Trophoblast cell (in vitro differentiated cells and primary cell): ENCODE data around the gene PFKL.
A peak's percentile ranks its signal among the peaks of the same experiment; 100 is the strongest.

Experiments
- DNase-seq, 2 donors: peaks; one replicate each; pipeline ENCODE4 v3.0.0-alpha.2; 2016
- H2AFZ ChIP-seq: 2 replicates; pipeline ENCODE4 v1.6.1; 2013; ENCODE audit warnings: low read length, moderate library complexity, mild to moderate bottlenecking; ENCODE audit not compliant: insufficient read depth, poor library complexity
- H2AK5ac ChIP-seq: 2 replicates; pipeline ENCODE4 v1.6.1; 2013; ENCODE audit warnings: mild to moderate bottlenecking, low read length
- H2BK120ac ChIP-seq: 2 replicates; pipeline ENCODE4 v1.6.1; 2013; ENCODE audit warnings: low read length, mild to moderate bottlenecking, moderate library complexity; ENCODE audit not compliant: insufficient read depth, poor library complexity
- H2BK12ac ChIP-seq: 2 replicates; pipeline ENCODE4 v1.6.1; 2013; ENCODE audit warnings: mild to moderate bottlenecking, low read length, moderate library complexity
- H2BK5ac ChIP-seq: 2 replicates; pipeline ENCODE4 v1.6.1; 2013; ENCODE audit warnings: low read length, low read depth, moderate library complexity, mild to moderate bottlenecking; ENCODE audit not compliant: poor library complexity
- H3K14ac ChIP-seq: 2 replicates; pipeline ENCODE4 v1.6.1; 2013; ENCODE audit warnings: mild to moderate bottlenecking, low read length
- H3K18ac ChIP-seq: 2 replicates; pipeline ENCODE4 v1.6.1; 2013; ENCODE audit warnings: mild to moderate bottlenecking, low read length
- H3K23ac ChIP-seq: 2 replicates; pipeline ENCODE4 v1.6.1; 2013; ENCODE audit warnings: low read length
- H3K27ac ChIP-seq: 2 replicates; pipeline ENCODE4 v1.5.1; 2013; ENCODE audit warnings: low read depth, mild to moderate bottlenecking, inconsistent platforms, low read length, moderate library complexity
- H3K27me3 ChIP-seq: 2 replicates; pipeline ENCODE4 v1.6.1; 2013; ENCODE audit warnings: inconsistent platforms, mild to moderate bottlenecking, low read length, moderate library complexity; ENCODE audit not compliant: insufficient read depth
- H3K36me3 ChIP-seq, 2 experiments: 1 replicate in 1 of 2; 2 replicates in 1 of 2; pipeline ENCODE4 v1.6.1; 2013; ENCODE audit warnings: low read length in 2 of 2, mild to moderate bottlenecking in 2 of 2, moderate library complexity in 1 of 2; ENCODE audit not compliant: insufficient read depth in 2 of 2, control insufficient read depth in 1 of 2
- H3K4ac ChIP-seq: 2 replicates; pipeline ENCODE4 v1.6.1; 2013; ENCODE audit warnings: low read depth, mild to moderate bottlenecking, low read length, moderate library complexity
- H3K4me1 ChIP-seq, 2 experiments: 1 replicate in 1 of 2; 2 replicates in 1 of 2; pipeline ENCODE4 v1.6.1; 2013; ENCODE audit warnings: low read length in 2 of 2, mild to moderate bottlenecking in 2 of 2, moderate library complexity in 1 of 2; ENCODE audit not compliant: insufficient read depth in 2 of 2, control insufficient read depth in 1 of 2
- H3K4me2 ChIP-seq: 2 replicates; pipeline ENCODE4 v1.6.1; 2013; ENCODE audit warnings: inconsistent platforms, mild to moderate bottlenecking, low read length, moderate library complexity
- H3K4me3 ChIP-seq: 2 replicates; pipeline ENCODE4 v1.5.1; 2013; ENCODE audit warnings: mild to moderate bottlenecking, low read depth, low read length, inconsistent platforms
- H3K79me1 ChIP-seq: one replicate; pipeline ENCODE4 v1.6.1; 2013; ENCODE audit warnings: low read length
- H3K79me2 ChIP-seq: 2 replicates; pipeline ENCODE4 v1.6.1; 2013; ENCODE audit warnings: low read length, mild to moderate bottlenecking; ENCODE audit not compliant: control insufficient read depth, insufficient read depth, poor library complexity
- H3K9ac ChIP-seq: 2 replicates; pipeline ENCODE4 v1.6.1; 2013; ENCODE audit warnings: mild to moderate bottlenecking, low read length
- H3K9me3 ChIP-seq: 2 replicates; pipeline ENCODE4 v1.6.1; 2013; ENCODE audit warnings: low read depth, mild to moderate bottlenecking, control low read depth, inconsistent platforms, low read length; ENCODE audit not compliant: insufficient read depth
- H4K12ac ChIP-seq: 2 replicates; pipeline ENCODE4 v1.6.1; 2013; ENCODE audit warnings: low read depth, mild to moderate bottlenecking, low read length, moderate library complexity
- H4K8ac ChIP-seq: 2 replicates; pipeline ENCODE4 v1.6.1; 2013; ENCODE audit warnings: low read depth, mild to moderate bottlenecking, low read length, moderate library complexity
- H4K91ac ChIP-seq: one replicate; pipeline ENCODE4 v1.6.1; 2013; ENCODE audit warnings: low read depth, mild to moderate bottlenecking, low read length, moderate library complexity
- WGBS: extraction: QIAGEN DNeasy Blood & Tissue Kit; methylation state at CpG from one replicate; pipeline ENCODE4 v1.1.7; 2013; ENCODE audit warnings: missing lambda C conversion rate; ENCODE audit not compliant: insufficient read length, insufficient coverage; ENCODE audit errors: extremely low coverage; 5-methylcytosine and 5-hydroxymethylcytosine counted together

PFKL gene

GRCh38 chr21:44318489-44319285 lies 18.8 kb downstream of the PFKL start:
- Histone ChIP-seq H4K8ac (no peak overlapping the region), H3K36me3 (peaks cover 77 to 86% of the 10 kb centered on the region in 2 experiments), H3K4me3 (no peak overlapping the region), H2BK120ac (no peak overlapping the region), H2BK5ac (no peak overlapping the region), H3K27ac (no peak overlapping the region), H3K23ac (no peak overlapping the region), H2BK12ac (no peak overlapping the region), H3K4me2 (no peak overlapping the region), H4K12ac (no peak overlapping the region), H3K4ac (no peak overlapping the region), H3K14ac (no peak overlapping the region), H3K9ac (no peak overlapping the region), H2AFZ (no peak overlapping the region), H3K18ac (no peak overlapping the region), H3K27me3 (no peaks in the 10 kb centered on the region), H3K79me1 (no peaks in the 10 kb centered on the region), H3K9me3 (peaks cover 12% of the 10 kb centered on the region), H2AK5ac (no peak overlapping the region), H4K91ac (no peak overlapping the region), H3K4me1 (no peaks in the 10 kb centered on the region), H3K79me2 (no peaks in the 10 kb centered on the region)
- no CpG with 5 or more reads among the region's 25 CpGs for WGBS
- no peak for DNase-seq

- H2AFZ ChIP-seq = no peak overlapping the region
- H4K8ac ChIP-seq = no peak overlapping the region
- WGBS = no CpG with 5 or more reads among the region's 35 CpGs
Observed at GRCh38 chr21:44319407-44320065, 19.7 kb downstream of the PFKL start.

GRCh38 chr21:44320847-44321246 lies 21.0 kb downstream of the PFKL start:
- H2AFZ ChIP-seq = no peak overlapping the region
- H3K4me3 ChIP-seq = peak overlapping the region; percentile 52
- no CpG with 5 or more reads among the region's 13 CpGs for WGBS
- peaks cover 14% of the 10 kb centered on the region for H3K9me3 ChIP-seq
- no peak overlapping the region for H2BK12ac ChIP-seq
- DNase-seq = no peak
- no peak overlapping the region for H3K18ac ChIP-seq
- H4K8ac ChIP-seq = no peak overlapping the region
- H3K27ac ChIP-seq = no peak overlapping the region
- H3K79me1 ChIP-seq = no peaks in the 10 kb centered on the region
- H3K4ac ChIP-seq = no peak overlapping the region
- H4K91ac ChIP-seq = no peak overlapping the region
- H3K4me2 ChIP-seq = no peak overlapping the region
- peaks cover 81 to 90% of the 10 kb centered on the region in 2 experiments for H3K36me3 ChIP-seq
- H3K9ac ChIP-seq = no peak overlapping the region
- H4K12ac ChIP-seq = no peak overlapping the region
- H3K4me1 ChIP-seq = no peaks in the 10 kb centered on the region
- H2BK120ac ChIP-seq = no peak overlapping the region
- H3K23ac ChIP-seq = no peak overlapping the region
- no peak overlapping the region for H2AK5ac ChIP-seq
- no peaks in the 10 kb centered on the region for H3K27me3 ChIP-seq
- no peak overlapping the region for H3K14ac ChIP-seq
- no peaks in the 10 kb centered on the region for H3K79me2 ChIP-seq
- no peak overlapping the region for H2BK5ac ChIP-seq

More at GRCh38 chr21:44319407-44320065, 19.7 kb downstream of the PFKL start:
- Histone ChIP-seq H3K79me1 (no peaks in the 10 kb centered on the region), H3K4me2 (no peak overlapping the region), H3K9ac (no peak overlapping the region), H3K36me3 (peaks cover 79 to 87% of the 10 kb centered on the region in 2 experiments), H3K14ac (no peak overlapping the region), H3K23ac (no peak overlapping the region), H3K27me3 (no peaks in the 10 kb centered on the region), H3K9me3 (peaks cover 13% of the 10 kb centered on the region), H3K18ac (no peak overlapping the region), H2BK12ac (no peak overlapping the region), H3K4me3 (no peak overlapping the region), H3K4ac (no peak overlapping the region), H3K27ac (no peak overlapping the region), H2BK5ac (no peak overlapping the region), H3K4me1 (no peaks in the 10 kb centered on the region), H2BK120ac (no peak overlapping the region), H2AK5ac (no peak overlapping the region), H4K12ac (no peak overlapping the region), H4K91ac (no peak overlapping the region), H3K79me2 (no peaks in the 10 kb centered on the region)
- DNase-seq = no peak

DNA sequence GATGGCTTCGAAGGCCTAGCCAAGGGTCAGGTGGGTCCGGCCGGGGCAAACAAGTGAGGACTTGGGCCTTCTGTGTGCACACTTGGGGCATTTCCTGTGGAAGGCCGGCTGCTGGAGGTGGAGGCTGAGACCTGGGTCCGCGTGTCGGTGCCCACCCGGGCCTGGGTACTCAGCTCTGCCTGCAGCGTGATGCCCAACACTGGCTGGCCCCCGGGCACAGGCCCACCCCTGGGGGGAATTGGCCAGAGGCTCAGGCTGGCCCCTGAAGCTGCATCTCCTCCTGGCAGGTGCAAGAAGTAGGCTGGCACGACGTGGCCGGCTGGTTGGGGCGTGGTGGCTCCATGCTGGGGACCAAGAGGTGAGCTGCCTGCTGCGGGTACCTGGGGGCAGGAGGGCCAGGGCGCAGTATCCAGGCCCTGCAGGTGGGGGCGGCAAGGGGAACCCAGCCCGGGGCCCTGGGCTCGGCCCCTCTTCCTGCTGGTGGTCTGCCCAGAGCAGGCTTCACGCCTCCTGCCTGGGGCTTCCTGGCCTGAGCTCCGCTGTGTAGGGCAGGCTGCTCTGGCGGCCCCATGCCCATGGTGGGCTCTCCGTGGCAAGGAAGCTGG lies 22.1 kb downstream of the PFKL start:
- Histone ChIP-seq H2AK5ac (no peak overlapping the region), H3K27me3 (no peaks in the 10 kb centered on the region), H3K9ac (no peak overlapping the region), H3K36me3 (peaks cover 81 to 89% of the 10 kb centered on the region in 2 experiments), H3K9me3 (peaks cover 9% of the 10 kb centered on the region), H3K4me2 (no peak overlapping the region), H3K4me3 (no peak overlapping the region), H3K23ac (no peak overlapping the region), H3K4ac (no peak overlapping the region), H2AFZ (no peak overlapping the region), H3K4me1 (no peaks in the 10 kb centered on the region), H3K79me1 (no peaks in the 10 kb centered on the region), H3K27ac (no peak overlapping the region), H4K8ac (no peak overlapping the region), H2BK12ac (no peak overlapping the region), H2BK5ac (no peak overlapping the region), H4K91ac (no peak overlapping the region), H3K79me2 (no peaks in the 10 kb centered on the region), H2BK120ac (no peak overlapping the region), H4K12ac (no peak overlapping the region), H3K14ac (no peak overlapping the region), H3K18ac (no peak overlapping the region)
- no peak for DNase-seq
- no CpG with 5 or more reads among the region's 23 CpGs for WGBS
